Activated CD4-positive, alpha-beta T cell treated with anti-CD3 and anti-CD28 coated beads for 36 hours (primary cell): ENCODE data around the gene NLRX1. TPM values are rescaled to one million over a fixed set of nuclear protein-coding genes. Genes with fewer than 3 reads are reported as not detected.
A peak's percentile ranks its signal among the peaks of the same experiment; 100 is the strongest.
"Not testable (repeated sequence)": the region's sequence is repeated elsewhere in the genome, so short reads cannot be mapped to it uniquely, and the experiment has no call there.

Experiments used
- ATAC-seq: fragments of 200-7000 bp; cut with Tn5 transposase; one replicate; pipeline ENCODE4 v1.10.0; 2021; ENCODE audit warnings: mild to moderate bottlenecking, moderate library complexity
- CTCF ChIA-PET: fragments of 350-600 bp; sonication (Branson Sonifier 250); formaldehyde crosslinking; loops from one replicate; lab custom pipeline; 2021; ENCODE audit warnings: antibody characterized with exemption; lab: Charles Lee
- POLR2A ChIA-PET: fragments of 350-600 bp; sonication (Branson Sonifier 250); formaldehyde crosslinking; loops from one replicate; lab custom pipeline; 2021; ENCODE audit warnings: antibody characterized with exemption, inconsistent platforms; lab: Charles Lee
- DNase-seq: peaks from one replicate; pipeline ENCODE4 v3.0.0-alpha.2; 2020
- H3K27ac Mint-ChIP-seq: one replicate; pipeline ENCODE4 v1.8.0; 2021; ENCODE audit warnings: mixed read lengths
- H3K27me3 Mint-ChIP-seq: one replicate; pipeline ENCODE4 v1.8.0; 2021; ENCODE audit warnings: mixed read lengths
- H3K36me3 Mint-ChIP-seq: one replicate; pipeline ENCODE4 v1.8.0; 2021; ENCODE audit warnings: low read depth, mixed read lengths
- H3K4me1 Mint-ChIP-seq: one replicate; pipeline ENCODE4 v1.8.0; 2021; ENCODE audit warnings: mixed read lengths
- H3K4me3 Mint-ChIP-seq: one replicate; pipeline ENCODE4 v1.8.0; 2021; ENCODE audit warnings: mild to moderate bottlenecking, moderate library complexity, mixed read lengths
- H3K9me3 Mint-ChIP-seq: one replicate; pipeline ENCODE4 v1.8.0; 2021; ENCODE audit warnings: low read depth, mixed read lengths
- intact Hi-C, 2 experiments: fragments of 100-400 bp; cut with DNase I in 1 of 2; cut with micrococcal nuclease in 1 of 2; formaldehyde crosslinking; loops; one replicate each; pipeline versions ENCODE4 v1.14.2 to v1.15.1; 2022 to 2024; cut with DNase I, micrococcal nuclease
- total RNA-seq, 2 experiments: library from RNA; stranded (reverse); gene quantifications; one replicate each; pipeline ENCODE4 v1.2.3, GENCODE V29; 2021

The NLRX1 gene
- total RNA-seq, 2 experiments from 2014 or later, result 18.2 to 25.0 TPM

GRCh38 chr11:119196833-119197483 is 28.4 kb downstream of the NLRX1 start:
- no peaks in the 10 kb centered on the region for H3K27me3 Mint-ChIP-seq
- POLR2A ChIA-PET, result interaction anchor here (0.8 kb wide), 1 partner anchor 48 kb away, joined by 3 read pairs; the partner anchor contains the start of gene ABCG4
- ATAC-seq (peak; percentile 97), DNase-seq (peak; percentile 80)
- H3K4me1 Mint-ChIP-seq, result peaks cover 2% of the 10 kb centered on the region
- no peak overlapping the region for H3K4me3 Mint-ChIP-seq
- no peaks in the 10 kb centered on the region for H3K9me3 Mint-ChIP-seq
- H3K27ac Mint-ChIP-seq, result no peak overlapping the region
- H3K36me3 Mint-ChIP-seq, result no peaks in the 10 kb centered on the region
- intact Hi-C loops, result loop anchor here (1.0 to 5.0 kb wide), 10 partner anchors 28 to 140 kb away; partner anchors contain the start of genes NLRX1 (in 2 of the 2), C2CD2L (in 1 of the 2), HYOU1 (in 1 of the 2) and VPS11 (in 1 of the 2)
- CTCF ChIA-PET, result interaction anchor here (0.7 to 3.8 kb wide), 34 partner anchors 9 to 910 kb away, joined by 3 to 24 read pairs (median 4); partner anchors contain the start of genes CBL, HMBS, NLRX1 and VPS11

- intact Hi-C loops, result loop anchor here (5.0 kb wide), 2 partner anchors 72 to 92 kb away; partner anchors contain the start of gene C2CD2L (in 1 of the 2)
- H3K27me3 Mint-ChIP-seq, result no peaks in the 10 kb centered on the region
- ATAC-seq (no peak), DNase-seq (no peak)
- ChIA-PET CTCF (interaction anchor here (0.5 to 1.6 kb wide), 6 partner anchors 19 to 215 kb away, joined by 3 to 5 read pairs (median 3); partner anchors contain the start of gene NLRX1), POLR2A (no interaction called here)
- no peak overlapping the region for H3K4me3 Mint-ChIP-seq
- no peak overlapping the region for H3K27ac Mint-ChIP-seq
- peaks cover 2% of the 10 kb centered on the region for H3K4me1 Mint-ChIP-seq
- H3K36me3 Mint-ChIP-seq, result no peaks in the 10 kb centered on the region
- no peaks in the 10 kb centered on the region for H3K9me3 Mint-ChIP-seq
These were observed 30.4 kb downstream of the NLRX1 start for GRCh38 chr11:119198925-119199324.

DNA sequence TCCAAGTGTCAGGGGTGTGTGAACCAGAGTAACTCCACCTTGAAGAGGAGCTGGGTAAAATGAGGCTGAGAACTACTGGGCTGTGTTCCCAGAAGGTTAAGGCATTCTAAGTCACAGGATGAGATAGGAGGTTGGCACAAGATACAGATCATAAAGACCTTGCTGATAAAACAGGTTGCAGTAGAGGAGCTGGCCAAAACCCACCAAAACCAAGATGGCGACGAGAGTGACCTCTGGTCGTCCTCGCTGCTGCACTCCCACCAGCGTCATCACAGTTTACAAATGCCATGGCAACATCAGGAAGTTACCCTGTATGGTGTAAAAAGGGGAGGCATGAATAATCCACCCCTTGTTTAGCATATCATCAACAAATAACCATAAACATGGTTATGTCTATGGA is 32.7 kb downstream of the NLRX1 start:
- POLR2A ChIA-PET, H3K9me3 Mint-ChIP-seq, H3K27ac Mint-ChIP-seq, H3K27me3 Mint-ChIP-seq, H3K4me3 Mint-ChIP-seq, H3K4me1 Mint-ChIP-seq, ATAC-seq, intact Hi-C loops, DNase-seq, H3K36me3 Mint-ChIP-seq: not testable (repeated sequence)
- CTCF ChIA-PET, result interaction anchor here (0.6 to 1.7 kb wide), 4 partner anchors 23 to 82 kb away, joined by 3 to 6 read pairs (median 4); no protein-coding TSS in a partner anchor

GRCh38 chr11:119202554-119202953 is 34.0 kb downstream of the NLRX1 start:
- peaks cover 7% of the 10 kb centered on the region for H3K4me1 Mint-ChIP-seq
- POLR2A ChIA-PET, result interaction anchor here (0.5 kb wide), 1 partner anchor 11 kb away, joined by 6 read pairs; no protein-coding TSS in a partner anchor

DNA sequence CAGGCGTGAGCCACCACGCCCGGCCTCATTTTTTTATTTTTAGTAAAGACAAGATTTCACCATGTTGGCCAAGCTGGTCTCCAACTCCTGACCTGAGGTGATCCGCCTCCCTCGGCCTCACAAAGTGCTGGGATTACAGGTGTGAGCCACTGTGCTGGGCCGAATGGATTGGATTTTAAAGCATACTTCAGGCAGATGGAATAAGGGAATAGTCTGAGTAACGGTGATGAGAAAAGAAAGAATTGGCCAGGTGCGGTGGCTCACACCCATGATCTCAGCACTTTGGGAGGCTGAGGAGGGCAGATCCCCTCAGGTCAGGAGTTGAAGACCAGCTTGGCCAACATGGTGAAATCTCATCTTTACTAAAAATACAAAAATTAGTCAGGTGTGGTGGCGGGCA is 35.5 kb downstream of the NLRX1 start:
- ATAC-seq, result no peak
- ChIA-PET POLR2A (interaction anchor here (0.7 kb wide), 3 partner anchors 66 to 111 kb away, joined by 3 to 11 read pairs (median 5); no protein-coding TSS in a partner anchor), CTCF (interaction anchor here (0.8 to 3.9 kb wide), 8 partner anchors 18 to 295 kb away, joined by 3 to 30 read pairs (median 5); no protein-coding TSS in a partner anchor)
- H3K9me3 Mint-ChIP-seq, result no peaks in the 10 kb centered on the region
- peaks cover 17% of the 10 kb centered on the region for H3K4me1 Mint-ChIP-seq
- H3K27ac Mint-ChIP-seq, result no peak overlapping the region
- DNase-seq, result no peak
- intact Hi-C loops, result no loop called here
- H3K4me3 Mint-ChIP-seq, result no peak overlapping the region
- no peaks in the 10 kb centered on the region for H3K27me3 Mint-ChIP-seq
- H3K36me3 Mint-ChIP-seq, result peaks cover 4% of the 10 kb centered on the region

More at GRCh38 chr11:119202554-119202953, 34.0 kb downstream of the NLRX1 start:
- no peak overlapping the region for H3K27ac Mint-ChIP-seq
- CTCF ChIA-PET, result interaction anchor here (0.8 to 1.7 kb wide), 4 partner anchors 61 to 135 kb away, joined by 3 to 6 read pairs (median 4); no protein-coding TSS in a partner anchor
- no peak overlapping the region for H3K4me3 Mint-ChIP-seq
- intact Hi-C loops, result no loop called here
- DNase-seq (no peak), ATAC-seq (no peak)
- H3K36me3 Mint-ChIP-seq, result peaks cover 2% of the 10 kb centered on the region
- no peaks in the 10 kb centered on the region for H3K9me3 Mint-ChIP-seq
- no peaks in the 10 kb centered on the region for H3K27me3 Mint-ChIP-seq

DNA sequence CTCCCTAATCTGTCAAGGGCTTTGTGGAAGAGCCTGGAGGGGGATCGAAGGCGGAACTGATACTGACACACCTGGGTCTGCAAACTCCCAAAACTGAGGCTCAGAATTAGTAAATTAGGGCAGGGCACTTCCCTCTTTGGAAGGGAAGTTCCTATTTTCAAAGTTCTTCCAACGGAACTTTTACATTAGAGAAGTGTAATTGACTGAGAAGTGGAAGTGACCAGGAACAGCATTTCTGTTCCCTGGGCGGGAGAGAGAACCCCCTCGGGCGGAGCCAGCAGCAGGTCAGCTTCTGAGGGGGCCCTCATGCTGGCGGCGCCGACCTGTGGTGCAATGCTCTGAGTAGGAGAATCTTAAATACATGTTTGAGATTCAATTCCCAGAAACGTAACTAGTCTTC is 36.6 kb downstream of the NLRX1 start:
- Mint-ChIP-seq H3K4me3 (peak overlapping the region; percentile 98), H3K36me3 (peaks cover 7% of the 10 kb centered on the region), H3K9me3 (no peaks in the 10 kb centered on the region), H3K27me3 (no peaks in the 10 kb centered on the region), H3K27ac (peak overlapping the region; percentile 37), H3K4me1 (peaks cover 27% of the 10 kb centered on the region)
- no peak for ATAC-seq
- CTCF ChIA-PET, result interaction anchor here (0.6 to 3.9 kb wide), 23 partner anchors 9 to 296 kb away, joined by 3 to 30 read pairs (median 4); partner anchors contain the start of gene DPAGT1
- DNase-seq, result no peak
- POLR2A ChIA-PET, result interaction anchor here (1.7 kb wide), 1 partner anchor 120 kb away, joined by 8 read pairs; the partner anchor contains the start of gene HMBS
- intact Hi-C loops, result loop anchor here (1.0 to 5.0 kb wide), 4 partner anchors 36 to 117 kb away; partner anchors contain the start of gene HINFP (in 1 of the 2)

GRCh38 chr11:119205574-119206510 is 37.3 kb downstream of the NLRX1 start, which contains the start of gene CBL:
TSS of gene CBL (plus strand) at chr11:119206339. CDS start at chr11:119206418, 79 bp downstream.
- peak within 1 kb of the TSS; percentile 98 for H3K4me3 Mint-ChIP-seq
- no peaks in the 10 kb centered on the region for H3K27me3 Mint-ChIP-seq
- ATAC-seq, result peak; percentile 85
- no peaks in the 10 kb centered on the region for H3K9me3 Mint-ChIP-seq
- H3K27ac Mint-ChIP-seq, result peak within 1 kb of the TSS; percentile 94
- DNase-seq, result peak; percentile 99
- H3K36me3 Mint-ChIP-seq, result peaks cover 7% of the 10 kb centered on the region
- intact Hi-C loops, result loop anchor here (1.0 to 5.0 kb wide), 18 partner anchors 12 to 415 kb away; partner anchors contain the start of genes HINFP (in 2 of the 2), C2CD2L (in 1 of the 2), DDX6 (in 1 of the 2) and HYOU1 (in 1 of the 2)
- H3K4me1 Mint-ChIP-seq, result peaks cover 27% of the 10 kb centered on the region
- ChIA-PET CTCF (interaction anchor here (0.5 to 3.9 kb wide), 31 partner anchors 8 to 548 kb away, joined by 3 to 30 read pairs (median 4); partner anchors contain the start of genes DPAGT1, HINFP and VPS11), POLR2A (interaction anchor here (1.7 kb wide), 1 partner anchor 121 kb away, joined by 8 read pairs; the partner anchor contains the start of gene HMBS)

DNA sequence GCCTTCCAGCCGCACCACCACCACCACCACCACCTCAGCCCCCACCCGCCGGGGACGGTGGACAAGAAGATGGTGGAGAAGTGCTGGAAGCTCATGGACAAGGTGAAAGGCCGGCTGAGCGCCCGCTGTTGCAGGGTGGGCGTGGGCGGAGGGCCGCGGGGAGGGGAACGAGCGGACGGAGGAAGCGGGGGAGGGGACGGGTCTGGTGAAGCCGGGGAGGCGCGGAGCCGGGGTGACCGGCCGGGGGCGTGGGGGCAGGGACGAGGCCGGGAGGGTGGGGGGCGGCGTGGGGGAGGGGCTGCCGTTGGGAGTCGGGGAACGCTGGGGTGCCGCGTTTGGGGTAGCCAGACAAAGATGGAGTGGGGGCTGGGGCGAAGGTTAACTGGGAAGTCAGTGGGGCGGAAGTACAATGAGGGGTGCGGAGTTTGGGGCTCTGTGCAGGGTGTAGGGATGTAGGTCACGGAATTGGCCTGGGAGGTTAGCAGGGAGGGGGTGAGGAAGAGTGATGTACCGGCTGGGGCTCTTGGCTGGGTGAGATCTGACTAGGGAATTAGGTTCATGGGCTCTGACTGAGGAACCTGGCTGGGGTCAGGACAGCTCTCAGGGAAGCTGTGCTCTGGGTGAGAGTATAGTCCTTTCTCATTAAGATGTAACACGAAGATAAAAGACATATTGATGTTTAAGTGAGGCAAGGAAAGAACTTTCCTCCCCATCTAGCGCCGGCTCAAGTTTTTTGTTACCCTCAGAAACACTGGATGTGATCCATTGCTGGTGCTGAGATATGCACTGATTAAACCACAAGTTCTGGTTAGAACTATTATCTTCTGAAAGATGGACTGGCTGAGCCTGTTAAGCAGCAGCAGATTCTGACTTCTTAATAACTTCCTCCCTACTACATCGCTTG is 38.2 kb downstream of the NLRX1 start:
- ChIA-PET CTCF (interaction anchor here (0.7 to 3.9 kb wide), 27 partner anchors 8 to 441 kb away, joined by 3 to 30 read pairs (median 4); partner anchors contain the start of genes DPAGT1, HINFP and VPS11), POLR2A (interaction anchor here (0.8 to 1.7 kb wide), 2 partner anchors 22 to 122 kb away, joined by 3 to 8 read pairs; partner anchors contain the start of gene HMBS)
- no peaks in the 10 kb centered on the region for H3K9me3 Mint-ChIP-seq
- intact Hi-C loops, result loop anchor here (1.0 to 5.0 kb wide), 17 partner anchors 12 to 416 kb away; partner anchors contain the start of genes HINFP (in 2 of the 2), C2CD2L (in 1 of the 2), DDX6 (in 1 of the 2) and HYOU1 (in 1 of the 2)
- peak overlapping the region; percentile 98 for H3K4me3 Mint-ChIP-seq
- H3K36me3 Mint-ChIP-seq, result peaks cover 7% of the 10 kb centered on the region
- peaks cover 27% of the 10 kb centered on the region for H3K4me1 Mint-ChIP-seq
- DNase-seq (peak; percentile 78), ATAC-seq (peak; percentile 48)
- H3K27me3 Mint-ChIP-seq, result no peaks in the 10 kb centered on the region
- peak overlapping the region; percentile 94 for H3K27ac Mint-ChIP-seq

GRCh38 chr11:119207415-119207960 is 39.0 kb downstream of the NLRX1 start:
- intact Hi-C loops, result loop anchor here (1.0 to 5.0 kb wide), 7 partner anchors 11 to 417 kb away; partner anchors contain the start of genes DDX6 (in 1 of the 2), HINFP (in 1 of the 2), RPS25 (in 1 of the 2) and TRAPPC4 (in 1 of the 2)
- POLR2A ChIA-PET, result interaction anchor here (0.8 kb wide), 1 partner anchor 23 kb away, joined by 3 read pairs; no protein-coding TSS in a partner anchor

More at GRCh38 chr11:119207415-119207960, 39.0 kb downstream of the NLRX1 start:
- peaks cover 7% of the 10 kb centered on the region for H3K36me3 Mint-ChIP-seq
- H3K9me3 Mint-ChIP-seq, result no peaks in the 10 kb centered on the region
- no peak for DNase-seq
- H3K27me3 Mint-ChIP-seq, result no peaks in the 10 kb centered on the region
- peak overlapping the region; percentile 98 for H3K4me3 Mint-ChIP-seq
- peak overlapping the region; percentile 94 for H3K27ac Mint-ChIP-seq
- peaks cover 27% of the 10 kb centered on the region for H3K4me1 Mint-ChIP-seq
- ATAC-seq, result no peak
- CTCF ChIA-PET, result interaction anchor here (0.9 to 3.9 kb wide), 9 partner anchors 10 to 116 kb away, joined by 3 to 30 read pairs (median 6); no protein-coding TSS in a partner anchor
